COLO668 (cell line): ENCODE measurements around the gene FRMPD4.

Experiments
- DNase-seq: peaks from one replicate; lab custom pipeline; 2025; ENCODE audit not compliant: unreplicated experiment; lab: John Stamatoyannopoulos, UW

Gene FRMPD4

GRCh38 chrX:12292996-12293765 lies 154.9 kb downstream of the FRMPD4 start:
- DNase-seq: no peak

- DNase-seq: no peak
Observed at GRCh38 chrX:12297353-12297752, 159.1 kb downstream of the FRMPD4 start.

GRCh38 chrX:12301288-12301687 lies 163.0 kb downstream of the FRMPD4 start:
- no peak for DNase-seq

GRCh38 chrX:12304261-12304660 lies 166.0 kb downstream of the FRMPD4 start:
- no peak for DNase-seq

GRCh38 chrX:12307961-12308360 lies 169.7 kb downstream of the FRMPD4 start:
- peak; percentile 0 for DNase-seq

- peak; percentile 19 for DNase-seq
Observed at GRCh38 chrX:12308420-12308819, 170.1 kb downstream of the FRMPD4 start.

GRCh38 chrX:12309040-12309743 lies 170.9 kb downstream of the FRMPD4 start:
- peak; percentile 26 for DNase-seq

GRCh38 chrX:12309744-12310076 lies 171.4 kb downstream of the FRMPD4 start:
- DNase-seq: peak; percentile 25

GRCh38 chrX:12314651-12315050 lies 176.4 kb downstream of the FRMPD4 start:
- DNase-seq: no peak

- no peak for DNase-seq
Observed at GRCh38 chrX:12315526-12315925, 177.3 kb downstream of the FRMPD4 start.

GRCh38 chrX:12319003-12319519 lies 180.8 kb downstream of the FRMPD4 start:
- DNase-seq: no peak

GRCh38 chrX:12319992-12320391 lies 181.7 kb downstream of the FRMPD4 start:
- no peak for DNase-seq

GRCh38 chrX:12322031-12322430 lies 183.8 kb downstream of the FRMPD4 start:
- DNase-seq: no peak

- no peak for DNase-seq
Observed at GRCh38 chrX:12325171-12325570, 186.9 kb downstream of the FRMPD4 start.

GRCh38 chrX:12327836-12328235 lies 189.6 kb downstream of the FRMPD4 start:
- DNase-seq: no peak

- no peak for DNase-seq
Observed at GRCh38 chrX:12329476-12329875, 191.2 kb downstream of the FRMPD4 start.

GRCh38 chrX:12330841-12331240 lies 192.6 kb downstream of the FRMPD4 start:
- no peak for DNase-seq

- DNase-seq: no peak
Observed at GRCh38 chrX:12332786-12333347, 194.6 kb downstream of the FRMPD4 start.

- no peak for DNase-seq
Observed at GRCh38 chrX:12339921-12340320, 201.6 kb downstream of the FRMPD4 start.

GRCh38 chrX:12344954-12345353 lies 206.7 kb downstream of the FRMPD4 start:
- no peak for DNase-seq

- no peak for DNase-seq
Observed at GRCh38 chrX:12349201-12349600, 210.9 kb downstream of the FRMPD4 start.

- no peak for DNase-seq
Observed at GRCh38 chrX:12352922-12353321, 214.6 kb downstream of the FRMPD4 start.
